Mononuclear cell (primary cell): Measurements from ENCODE around the gene IL10RA. TPM values are rescaled to one million over a fixed set of nuclear protein-coding genes. Genes with fewer than 3 reads are reported as not detected.

Experiments used
- H3K27me3 ChIP-seq: 2 replicates; pipeline ENCODE4 v1.6.0; 2011; ENCODE audit warnings: low read length, control low read depth; ENCODE audit not compliant: insufficient read depth
- H3K4me1 ChIP-seq: 2 replicates; pipeline ENCODE4 v1.5.1; 2011; ENCODE audit warnings: mild to moderate bottlenecking, low read length, control low read depth; ENCODE audit not compliant: insufficient read depth
- H3K4me3 ChIP-seq: 2 replicates; pipeline ENCODE4 v1.5.1; 2011; ENCODE audit warnings: mild to moderate bottlenecking, low read length, moderate library complexity
- H3K9me3 ChIP-seq: 2 replicates; pipeline ENCODE4 v1.5.1; 2011; ENCODE audit warnings: low read depth, mild to moderate bottlenecking, control low read depth, low read length
- total RNA-seq: library from RNA; depleted of rRNA; stranded (reverse); fragments of >200 nt; gene quantifications from one replicate; pipeline ENCODE4 v1.2.3, GENCODE V29; 2012

Gene IL10RA
- total RNA-seq, 1 donor, result 314 TPM

DNA sequence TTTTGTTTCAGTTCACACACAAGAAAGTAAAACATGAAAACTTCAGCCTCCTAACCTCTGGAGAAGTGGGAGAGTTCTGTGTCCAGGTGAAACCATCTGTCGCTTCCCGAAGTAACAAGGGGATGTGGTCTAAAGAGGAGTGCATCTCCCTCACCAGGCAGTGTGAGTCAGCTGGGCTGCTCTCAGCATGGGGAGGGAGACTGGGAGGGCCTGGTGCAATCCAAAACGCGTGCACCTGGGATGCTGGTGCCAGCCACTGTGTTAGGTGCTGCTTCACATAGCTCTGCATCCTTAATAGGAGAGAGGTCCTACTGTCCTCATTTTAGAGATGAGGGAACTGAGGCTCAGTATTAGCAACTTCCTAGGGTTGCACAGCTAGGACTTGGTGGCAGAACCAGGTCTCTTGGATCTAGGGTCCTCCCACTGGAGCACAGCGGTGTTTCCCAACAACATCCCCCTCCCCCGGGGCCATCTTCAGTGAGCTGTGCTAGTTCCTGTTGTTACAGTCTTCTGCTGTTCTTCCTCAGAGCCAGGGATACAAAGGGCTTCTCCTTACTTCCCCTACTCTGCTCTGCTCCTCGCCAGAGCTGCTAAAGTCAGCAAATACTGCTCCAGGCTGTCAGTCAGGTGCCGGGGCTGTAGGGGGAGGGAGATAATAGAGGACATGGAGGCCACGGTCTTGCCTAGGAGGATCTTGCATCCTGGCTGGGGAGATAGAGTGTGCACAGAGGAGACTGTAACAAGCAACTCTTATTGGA lies 8.0 kb downstream of the IL10RA start:
- no peak overlapping the region for H3K4me3 ChIP-seq
- H3K27me3 ChIP-seq, result no peaks in the 10 kb centered on the region
- peaks cover 84% of the 10 kb centered on the region for H3K4me1 ChIP-seq
- no peaks in the 10 kb centered on the region for H3K9me3 ChIP-seq

DNA sequence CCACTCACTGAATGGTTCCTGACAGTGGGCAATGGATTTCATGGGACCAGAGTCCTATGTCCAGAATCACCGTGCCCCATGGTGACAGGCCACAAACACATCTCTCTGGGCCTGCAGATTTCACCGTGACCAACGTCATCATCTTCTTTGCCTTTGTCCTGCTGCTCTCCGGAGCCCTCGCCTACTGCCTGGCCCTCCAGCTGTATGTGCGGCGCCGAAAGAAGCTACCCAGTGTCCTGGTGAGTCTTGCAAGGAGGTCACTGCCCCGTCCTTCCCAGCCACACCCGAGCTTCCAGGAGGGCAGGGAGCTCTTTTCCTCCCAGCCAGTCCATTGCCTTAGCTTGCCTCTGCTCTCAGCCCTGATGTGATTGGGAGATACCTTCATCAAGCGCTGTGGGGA lies 9.3 kb downstream of the IL10RA start:
- H3K4me3 ChIP-seq, result no peak overlapping the region
- no peaks in the 10 kb centered on the region for H3K27me3 ChIP-seq
- peaks cover 86% of the 10 kb centered on the region for H3K4me1 ChIP-seq
- no peaks in the 10 kb centered on the region for H3K9me3 ChIP-seq

DNA sequence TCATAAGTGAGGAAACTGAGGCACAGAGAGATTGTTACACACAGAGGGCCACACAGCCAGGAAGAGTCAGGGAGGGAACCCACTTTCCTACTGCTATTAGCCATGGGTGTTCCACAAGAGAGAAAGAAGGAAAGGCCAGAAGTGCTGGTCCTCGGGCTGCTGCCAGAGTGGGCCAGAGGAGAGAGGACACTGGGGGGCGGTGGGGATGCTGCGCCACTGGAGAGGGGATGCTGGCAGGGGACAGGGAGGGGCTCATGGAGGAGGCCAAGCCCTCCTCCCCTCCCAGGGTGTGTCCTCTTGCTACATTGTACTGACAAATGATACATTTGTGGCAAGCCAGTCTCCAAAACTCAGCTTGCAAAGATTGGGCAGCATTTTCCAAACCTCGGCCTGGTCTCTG lies 9.9 kb downstream of the IL10RA start:
- no peaks in the 10 kb centered on the region for H3K9me3 ChIP-seq
- no peak overlapping the region for H3K4me3 ChIP-seq
- peaks cover 88% of the 10 kb centered on the region for H3K4me1 ChIP-seq
- H3K27me3 ChIP-seq, result no peaks in the 10 kb centered on the region

DNA sequence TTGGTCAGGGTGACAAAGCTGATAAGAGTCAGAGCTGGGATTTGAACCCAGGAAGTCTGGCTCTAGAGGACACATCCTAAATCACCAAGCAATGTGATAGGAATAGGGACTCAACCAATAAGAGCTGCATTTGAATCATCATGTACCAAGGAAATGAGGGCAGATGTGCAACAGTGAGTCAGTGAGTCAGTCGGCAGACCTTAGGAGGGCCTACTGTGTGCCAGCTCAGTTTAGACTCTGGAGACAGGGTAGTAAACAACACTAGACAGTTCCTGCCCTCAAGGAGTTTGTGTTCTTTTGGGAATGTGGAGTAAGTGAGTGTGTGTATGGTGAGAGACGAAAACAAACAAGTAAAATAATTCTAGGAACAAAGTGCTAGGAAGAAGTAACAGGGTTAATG lies 11.2 kb downstream of the IL10RA start:
- H3K4me3 ChIP-seq, result no peak overlapping the region
- peaks cover 89% of the 10 kb centered on the region for H3K4me1 ChIP-seq
- H3K27me3 ChIP-seq, result no peaks in the 10 kb centered on the region
- no peaks in the 10 kb centered on the region for H3K9me3 ChIP-seq

GRCh38 chr11:117997823-117998579 lies 11.8 kb downstream of the IL10RA start:
- Histone ChIP-seq H3K4me3 (no peak overlapping the region), H3K27me3 (no peaks in the 10 kb centered on the region), H3K9me3 (no peaks in the 10 kb centered on the region), H3K4me1 (peaks cover 89% of the 10 kb centered on the region)

GRCh38 chr11:117998664-117999353 lies 12.6 kb downstream of the IL10RA start:
- H3K4me3 ChIP-seq, result no peak overlapping the region
- no peaks in the 10 kb centered on the region for H3K9me3 ChIP-seq
- peaks cover 89% of the 10 kb centered on the region for H3K4me1 ChIP-seq
- H3K27me3 ChIP-seq, result no peaks in the 10 kb centered on the region

GRCh38 chr11:117999354-117999993 lies 13.3 kb downstream of the IL10RA start:
- peaks cover 89% of the 10 kb centered on the region for H3K4me1 ChIP-seq
- H3K4me3 ChIP-seq, result no peak overlapping the region
- H3K9me3 ChIP-seq, result no peaks in the 10 kb centered on the region
- no peaks in the 10 kb centered on the region for H3K27me3 ChIP-seq

- Histone ChIP-seq H3K4me3 (no peak overlapping the region), H3K9me3 (no peaks in the 10 kb centered on the region), H3K4me1 (peaks cover 89% of the 10 kb centered on the region), H3K27me3 (no peaks in the 10 kb centered on the region)
Measured at GRCh38 chr11:118000067-118000849, 14.1 kb downstream of the IL10RA start.

GRCh38 chr11:118000850-118001228 lies 14.6 kb downstream of the IL10RA start:
- H3K9me3 ChIP-seq, result no peaks in the 10 kb centered on the region
- peaks cover 89% of the 10 kb centered on the region for H3K4me1 ChIP-seq
- no peaks in the 10 kb centered on the region for H3K27me3 ChIP-seq
- H3K4me3 ChIP-seq, result no peak overlapping the region

- Histone ChIP-seq H3K4me1 (peaks cover 93% of the 10 kb centered on the region), H3K27me3 (no peaks in the 10 kb centered on the region), H3K4me3 (no peak overlapping the region)
Measured at GRCh38 chr11:118001494-118001971, 15.3 kb downstream of the IL10RA start.

DNA sequence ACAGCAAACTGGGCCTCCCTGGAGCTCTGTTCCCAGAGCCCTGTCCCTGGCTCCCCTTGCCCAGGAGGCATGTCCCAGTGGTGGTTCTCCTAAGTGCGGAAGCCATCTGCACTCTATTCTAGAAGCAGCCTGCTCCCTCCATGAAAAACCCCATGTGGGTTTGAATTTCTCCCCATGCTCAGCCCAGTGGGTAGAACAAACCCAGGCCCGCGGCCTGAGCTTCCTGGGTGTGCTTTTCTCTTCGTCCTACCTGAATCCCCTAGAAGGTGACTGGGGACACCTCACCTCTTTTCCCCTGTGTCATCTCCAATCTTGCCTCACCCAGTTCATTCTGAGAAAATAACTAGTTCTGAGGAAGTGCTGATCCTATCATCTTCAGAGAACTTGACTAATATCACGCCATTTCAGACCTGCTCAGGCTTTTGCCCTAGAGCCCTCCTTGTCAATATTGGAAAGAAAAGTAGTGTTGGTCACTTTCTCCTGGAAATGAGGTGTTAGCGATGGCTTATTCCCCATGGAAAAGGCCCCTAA lies 15.9 kb downstream of the IL10RA start:
- H3K4me1 ChIP-seq, result peaks cover 98% of the 10 kb centered on the region
- H3K9me3 ChIP-seq, result no peaks in the 10 kb centered on the region
- H3K4me3 ChIP-seq, result no peak overlapping the region
- H3K27me3 ChIP-seq, result no peaks in the 10 kb centered on the region

More at GRCh38 chr11:118001494-118001971, 15.3 kb downstream of the IL10RA start:
- no peaks in the 10 kb centered on the region for H3K9me3 ChIP-seq

DNA sequence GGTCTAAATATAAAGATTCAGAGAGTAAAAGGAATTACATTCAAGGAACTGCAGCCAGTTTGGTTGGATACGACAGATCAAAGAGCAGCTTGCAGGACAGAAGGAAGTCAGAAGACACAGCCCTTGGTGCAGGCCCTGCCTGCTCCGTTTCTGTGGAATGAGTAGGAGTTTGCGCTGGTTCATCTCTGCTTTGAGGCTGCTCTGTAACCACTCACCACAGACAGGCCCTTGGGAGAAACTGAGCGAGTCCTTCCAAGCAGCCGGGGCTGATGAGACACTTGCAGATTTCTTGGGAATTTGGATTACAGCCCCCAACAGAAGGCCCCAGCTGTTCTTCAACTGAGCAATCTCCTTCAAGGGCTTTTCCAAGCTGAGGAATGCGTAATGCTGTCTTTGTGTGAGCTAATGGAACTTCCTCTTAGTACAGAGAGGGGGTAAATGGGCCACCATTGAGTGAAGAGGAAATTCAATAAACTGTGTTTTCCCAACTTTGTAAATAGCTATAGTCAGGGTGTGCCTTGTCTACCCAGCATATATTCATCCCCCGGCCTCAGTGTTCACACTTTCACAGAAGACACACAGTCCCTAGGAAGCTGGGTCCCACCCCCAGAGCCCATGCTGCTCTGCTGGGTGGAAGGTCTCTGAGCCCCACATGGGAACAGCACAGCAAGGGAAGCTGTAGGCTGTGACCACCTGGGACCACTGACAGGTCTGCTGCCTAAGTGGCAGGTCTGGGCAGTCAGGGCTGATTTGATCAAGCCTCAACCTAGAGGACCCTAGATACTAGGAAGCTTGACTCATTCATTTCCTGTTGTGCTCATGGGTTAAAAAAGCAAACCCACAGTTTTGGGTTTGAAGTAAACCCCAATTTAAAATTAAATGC lies 16.6 kb downstream of the IL10RA start:
- peaks cover 100% of the 10 kb centered on the region for H3K4me1 ChIP-seq
- H3K9me3 ChIP-seq, result no peaks in the 10 kb centered on the region
- no peaks in the 10 kb centered on the region for H3K27me3 ChIP-seq
- no peak overlapping the region for H3K4me3 ChIP-seq

DNA sequence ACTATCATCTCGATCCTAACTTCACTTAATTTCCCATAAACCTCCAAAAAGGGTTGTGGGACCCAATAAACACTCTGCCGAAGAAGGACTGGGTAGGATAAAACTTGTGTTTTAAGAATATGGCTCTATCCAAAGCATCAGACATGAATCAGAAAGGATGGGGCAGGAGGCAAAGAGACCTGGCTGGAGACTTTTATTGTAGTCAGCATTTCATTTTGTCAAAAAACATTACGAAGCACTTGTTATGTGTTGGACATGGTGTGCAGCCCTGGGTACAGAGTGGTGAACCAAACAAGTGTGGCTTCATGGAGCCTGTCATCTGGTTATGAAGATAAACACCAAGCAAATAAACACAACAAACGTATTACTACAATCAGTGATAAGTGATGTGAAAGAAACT lies 17.3 kb downstream of the IL10RA start:
- no peak overlapping the region for H3K4me3 ChIP-seq
- no peaks in the 10 kb centered on the region for H3K27me3 ChIP-seq
- no peaks in the 10 kb centered on the region for H3K9me3 ChIP-seq
- peaks cover 100% of the 10 kb centered on the region for H3K4me1 ChIP-seq
